ENCODE data around the gene DLX5.

DLX5 gene

DNA sequence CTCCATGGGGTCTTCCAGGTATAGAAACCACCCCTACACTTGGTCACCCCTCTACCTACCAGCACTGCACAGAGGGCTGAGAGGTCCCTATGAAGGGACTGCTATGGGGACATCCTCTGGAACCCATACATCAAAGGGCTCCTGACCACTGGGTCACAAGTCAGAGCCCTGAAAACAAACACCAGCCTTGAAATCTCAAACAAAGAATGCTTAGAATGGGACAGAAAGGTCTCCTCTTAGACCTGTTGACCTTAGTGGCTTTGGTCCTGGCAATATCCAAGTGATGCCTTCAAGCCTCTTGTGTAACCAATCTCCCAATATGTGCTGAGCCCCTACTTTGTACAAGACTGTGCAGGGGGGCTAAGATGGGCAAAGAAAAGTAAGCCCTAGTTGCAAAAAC lies 53.9 kb downstream of the DLX5 start:
- H3K27me3 ChIP-seq (ENCODE audit: control insufficient read depth, insufficient read depth, low read length): no peaks in the 10 kb centered on the region
- H3K9ac ChIP-seq: no peak overlapping the region

More for the DNA sequence above, 53.9 kb downstream of the DLX5 start:
- Histone ChIP-seq H3K4me3 (ENCODE audit: low read depth, low read length) (no peak overlapping the region), H3K9me3 (ENCODE audit: control insufficient read depth, low read length) (no peaks in the 10 kb centered on the region), H3K27ac (no peak overlapping the region), H3K4me1 (no peaks in the 10 kb centered on the region), H3K36me3 (ENCODE audit: control insufficient read depth, insufficient read depth, low read length) (no peaks in the 10 kb centered on the region), H2AFZ (no peak overlapping the region), H3K4me2 (ENCODE audit: low read length) (no peak overlapping the region), H3K79me2 (no peaks in the 10 kb centered on the region)
- TF ChIP-seq, protein P1, sequence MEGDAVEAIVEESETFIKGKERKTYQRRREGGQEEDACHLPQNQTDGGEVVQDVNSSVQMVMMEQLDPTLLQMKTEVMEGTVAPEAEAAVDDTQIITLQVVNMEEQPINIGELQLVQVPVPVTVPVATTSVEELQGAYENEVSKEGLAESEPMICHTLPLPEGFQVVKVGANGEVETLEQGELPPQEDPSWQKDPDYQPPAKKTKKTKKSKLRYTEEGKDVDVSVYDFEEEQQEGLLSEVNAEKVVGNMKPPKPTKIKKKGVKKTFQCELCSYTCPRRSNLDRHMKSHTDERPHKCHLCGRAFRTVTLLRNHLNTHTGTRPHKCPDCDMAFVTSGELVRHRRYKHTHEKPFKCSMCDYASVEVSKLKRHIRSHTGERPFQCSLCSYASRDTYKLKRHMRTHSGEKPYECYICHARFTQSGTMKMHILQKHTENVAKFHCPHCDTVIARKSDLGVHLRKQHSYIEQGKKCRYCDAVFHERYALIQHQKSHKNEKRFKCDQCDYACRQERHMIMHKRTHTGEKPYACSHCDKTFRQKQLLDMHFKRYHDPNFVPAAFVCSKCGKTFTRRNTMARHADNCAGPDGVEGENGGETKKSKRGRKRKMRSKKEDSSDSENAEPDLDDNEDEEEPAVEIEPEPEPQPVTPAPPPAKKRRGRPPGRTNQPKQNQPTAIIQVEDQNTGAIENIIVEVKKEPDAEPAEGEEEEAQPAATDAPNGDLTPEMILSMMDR (IDR thresholded peaks at IDR 0.05): no peak
